Fibroblast of the aortic adventitia (primary cell): ENCODE data around the gene PLA2G3. TPM values are rescaled to one million over a fixed set of nuclear protein-coding genes. Genes with fewer than 3 reads are reported as not detected.
"Not testable (repeated sequence)": the region's sequence is repeated elsewhere in the genome, so short reads cannot be mapped to it uniquely, and the experiment has no call there.

Experiments used
- DNase-seq: peaks from one replicate; pipeline ENCODE4 v3.0.0-alpha.2; 2010; ENCODE audit warnings: low read depth
- H3K4me3 ChIP-seq: 2 replicates; pipeline ENCODE4 v1.5.1; 2011; ENCODE audit warnings: low read depth, mild to moderate bottlenecking, control low read depth, low read length, moderate library complexity
- CTCF ChIP-seq: IDR thresholded peaks from 2 replicates; pipeline ENCODE4 v1.5.1; 2011; ENCODE audit warnings: mild to moderate bottlenecking, low read length, control low read depth, inconsistent platforms; ENCODE audit not compliant: insufficient read depth
- total RNA-seq: library from RNA; depleted of rRNA; stranded (reverse); fragments of >200 nt; gene quantifications from 2 replicates; pipeline ENCODE4 v1.2.3, GENCODE V29; 2012; ENCODE audit warnings: low replicate concordance

Gene PLA2G3
- total RNA-seq, 1 donor, result 0.09 TPM

GRCh38 chr22:31177420-31178162 lies 37.3 kb upstream of the PLA2G3 start:
- peak; percentile 29 for TF ChIP-seq CTCF
- DNase-seq, result peak; percentile 97
- no peak overlapping the region for H3K4me3 ChIP-seq

- TF ChIP-seq CTCF, result no peak
- H3K4me3 ChIP-seq, result no peak overlapping the region
These were observed 36.6 kb upstream of the PLA2G3 start for GRCh38 chr22:31176923-31177322.

DNA sequence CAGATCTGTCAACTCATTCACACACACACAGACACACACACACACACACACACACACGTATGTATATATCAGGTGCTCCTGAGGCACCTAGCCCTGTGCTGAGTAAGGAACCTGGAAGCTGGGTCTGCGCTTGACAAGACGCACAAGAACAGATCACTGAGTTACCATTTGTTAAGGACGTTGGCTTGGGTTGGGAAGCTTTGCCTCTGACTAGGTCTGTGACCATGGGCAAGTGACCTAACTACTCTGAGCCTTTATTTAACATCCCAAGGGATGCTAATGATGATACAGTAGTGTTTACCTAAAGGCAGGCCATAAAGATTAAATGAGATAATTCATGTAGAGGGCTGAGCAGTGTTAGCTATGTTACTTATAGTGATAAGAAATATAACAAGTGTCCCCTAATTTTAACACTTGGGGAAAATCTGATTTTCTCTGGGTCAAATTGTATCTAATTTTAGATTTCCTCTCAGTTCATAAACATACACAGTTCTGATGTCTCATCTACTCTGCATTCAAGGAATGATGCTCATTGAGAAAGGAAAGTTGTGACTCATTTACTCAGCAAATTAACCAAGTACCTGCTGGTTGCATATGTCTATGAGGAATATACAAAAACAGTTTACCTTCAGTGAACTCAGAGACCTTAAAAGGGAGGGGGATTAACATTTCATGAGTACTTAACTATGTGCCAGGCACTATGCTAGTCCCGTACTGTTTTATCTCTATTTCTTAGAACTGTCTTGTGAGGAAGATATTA lies 33.3 kb upstream of the PLA2G3 start:
- TF ChIP-seq CTCF, result no peak
- DNase-seq, result peak; percentile 81
- no peak overlapping the region for H3K4me3 ChIP-seq

More at GRCh38 chr22:31176923-31177322, 36.6 kb upstream of the PLA2G3 start:
- no peak for DNase-seq

GRCh38 chr22:31171734-31172133 lies 31.4 kb upstream of the PLA2G3 start:
- H3K4me3 ChIP-seq, DNase-seq: not testable (repeated sequence)

DNA sequence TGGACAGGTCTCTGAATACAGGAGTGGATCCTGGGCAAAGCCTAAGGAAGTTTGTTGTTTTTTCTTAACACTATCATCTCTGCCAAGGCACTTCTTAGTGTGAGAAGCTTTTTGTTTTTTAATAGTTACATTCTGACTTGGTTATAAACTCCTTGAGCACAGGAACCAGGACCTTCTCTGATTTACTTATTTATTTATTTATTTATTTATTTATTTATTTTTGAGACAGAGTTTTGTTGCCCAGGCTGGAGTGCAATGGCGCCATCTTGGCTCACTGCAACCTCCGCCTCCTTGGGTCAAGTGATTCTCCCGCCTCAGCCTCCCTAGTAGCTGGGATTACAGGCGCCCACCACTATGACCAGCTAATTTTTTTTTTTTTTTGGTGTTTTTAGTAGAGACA lies 30.7 kb upstream of the PLA2G3 start:
- H3K4me3 ChIP-seq, result no peak overlapping the region
- DNase-seq, result no peak
- TF ChIP-seq CTCF, result no peak

GRCh38 chr22:31162015-31162765 lies 21.9 kb upstream of the PLA2G3 start:
- DNase-seq, result peak; percentile 53
- peak overlapping the region; percentile 40 for H3K4me3 ChIP-seq
- TF ChIP-seq CTCF, result peak; percentile 45

DNA sequence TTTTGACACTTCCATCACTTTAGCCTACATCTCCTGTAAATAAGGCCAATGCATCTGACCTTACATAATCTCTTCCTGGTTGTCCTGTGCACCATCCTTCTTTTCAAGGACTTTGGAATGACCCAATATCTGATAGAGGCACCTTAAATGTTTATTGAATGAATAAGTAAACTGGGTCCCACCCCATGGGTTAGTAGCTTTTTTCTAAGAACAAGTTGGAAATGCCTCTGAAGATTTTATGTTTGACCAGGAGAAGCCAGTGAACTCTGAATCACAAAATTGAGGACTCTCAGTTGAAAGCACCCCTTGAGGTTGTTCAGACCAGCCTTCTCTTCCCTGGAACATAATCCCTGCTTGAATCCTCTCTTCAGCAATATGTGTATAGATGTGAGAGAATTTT lies 21.1 kb upstream of the PLA2G3 start:
- TF ChIP-seq CTCF, result no peak
- DNase-seq, result no peak
- H3K4me3 ChIP-seq, result peak overlapping the region; percentile 92
